ENCODE measurements around the gene SCG5. TPM values are rescaled to one million over a fixed set of nuclear protein-coding genes. Genes with fewer than 3 reads are reported as not detected.

The SCG5 gene
- total and polyA plus RNA-seq, 2 donors (not counting 3 experiments of a cell fraction or from before 2014, with no cell fraction given), result 3.3 to 3.9 TPM

- Histone ChIP-seq H3K27me3 (ENCODE audit: control insufficient read depth in 2 of 2, insufficient read depth in 2 of 2, low read length in 2 of 2) (peaks cover 0 to 4% of the 10 kb centered on the region in 2 experiments), H4K20me1 (replicated peaks; ENCODE audit: control insufficient read depth, extremely low read depth, insufficient read depth, low read length) (no peaks in the 10 kb centered on the region), H2AFZ (ENCODE audit: low read depth, low read length) (no peak overlapping the region), H3K9ac (replicated peaks; ENCODE audit: extremely low read depth, insufficient read depth, low read length) (no peak overlapping the region), H3K4me2 (ENCODE audit: insufficient read depth, low read length) (no peak overlapping the region), H3K36me3 (ENCODE audit: control insufficient read depth in 2 of 2, extremely low read depth in 1 of 2, insufficient read depth in 2 of 2, low read length in 2 of 2) (no peaks in the 10 kb centered on the region), H3K4me3 (replicated peaks in 1 of 3; ENCODE audit: insufficient read depth in 1 of 3, low read depth in 1 of 3, low read length in 3 of 3) (no peak overlapping the region), H3K4me1 (ENCODE audit: control insufficient read depth, extremely low read depth, insufficient read depth, low read length) (no peaks in the 10 kb centered on the region), H3K27ac (ENCODE audit: insufficient read depth, low read depth, low read length) (no peak overlapping the region), H3K9me1 (replicated peaks; ENCODE audit: control insufficient read depth, extremely low read depth, insufficient read depth, low read length) (no peaks in the 10 kb centered on the region), H3K9me3 (replicated peaks; ENCODE audit: control insufficient read depth, insufficient read depth, low read length) (no peaks in the 10 kb centered on the region), H3K79me2 (ENCODE audit: control insufficient read depth, insufficient read depth, low read length) (no peaks in the 10 kb centered on the region)
- intact Hi-C loops (cut with micrococcal nuclease) (no loop called here), dilution Hi-C loops (cut with MboI; ENCODE audit: extremely low pct_ligation_motif_present, low sequenced_read_pairs) (loop anchor here (25.0 kb wide), 1 partner anchor 288 kb away; no protein-coding TSS in a partner anchor)
- TF ChIP-seq, protein P1, sequence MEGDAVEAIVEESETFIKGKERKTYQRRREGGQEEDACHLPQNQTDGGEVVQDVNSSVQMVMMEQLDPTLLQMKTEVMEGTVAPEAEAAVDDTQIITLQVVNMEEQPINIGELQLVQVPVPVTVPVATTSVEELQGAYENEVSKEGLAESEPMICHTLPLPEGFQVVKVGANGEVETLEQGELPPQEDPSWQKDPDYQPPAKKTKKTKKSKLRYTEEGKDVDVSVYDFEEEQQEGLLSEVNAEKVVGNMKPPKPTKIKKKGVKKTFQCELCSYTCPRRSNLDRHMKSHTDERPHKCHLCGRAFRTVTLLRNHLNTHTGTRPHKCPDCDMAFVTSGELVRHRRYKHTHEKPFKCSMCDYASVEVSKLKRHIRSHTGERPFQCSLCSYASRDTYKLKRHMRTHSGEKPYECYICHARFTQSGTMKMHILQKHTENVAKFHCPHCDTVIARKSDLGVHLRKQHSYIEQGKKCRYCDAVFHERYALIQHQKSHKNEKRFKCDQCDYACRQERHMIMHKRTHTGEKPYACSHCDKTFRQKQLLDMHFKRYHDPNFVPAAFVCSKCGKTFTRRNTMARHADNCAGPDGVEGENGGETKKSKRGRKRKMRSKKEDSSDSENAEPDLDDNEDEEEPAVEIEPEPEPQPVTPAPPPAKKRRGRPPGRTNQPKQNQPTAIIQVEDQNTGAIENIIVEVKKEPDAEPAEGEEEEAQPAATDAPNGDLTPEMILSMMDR (IDR thresholded peaks at IDR 0.05; ENCODE audit: extremely low read depth in 1 of 2, insufficient read depth in 1 of 2, low read depth in 1 of 2, low read length in 2 of 2), result no peak
- no peak for TF ChIP-seq GATA2 (IDR thresholded peaks at IDR 0.05; ENCODE audit: insufficient read depth, insufficient read length, low read depth, low read length)
- no peak for TF ChIP-seq MYC (IDR thresholded peaks at IDR 0.05; ENCODE audit: low read depth, low read length)
- TF ChIP-seq JUN (IDR thresholded peaks at IDR 0.05; ENCODE audit: borderline replicate concordance, insufficient read depth, insufficient read length, low read depth), result no peak
- TF ChIP-seq FOS (IDR thresholded peaks at IDR 0.05; ENCODE audit: borderline replicate concordance, insufficient read depth, low read length), result no peak
- TF ChIP-seq EZH2 (IDR thresholded peaks at IDR 0.05; ENCODE audit: borderline replicate concordance, low read depth, low read length, severe bottlenecking), result no peak
- TF ChIP-seq, protein P2, sequence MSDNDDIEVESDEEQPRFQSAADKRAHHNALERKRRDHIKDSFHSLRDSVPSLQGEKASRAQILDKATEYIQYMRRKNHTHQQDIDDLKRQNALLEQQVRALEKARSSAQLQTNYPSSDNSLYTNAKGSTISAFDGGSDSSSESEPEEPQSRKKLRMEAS (IDR thresholded peaks at IDR 0.05; ENCODE audit: insufficient read depth, insufficient read length), result no peak
- TF ChIP-seq POLR2A (IDR thresholded peaks at IDR 0.05; ENCODE audit: low read depth, low read length), result no peak
- no peak for TF ChIP-seq POLR2AphosphoS5 (IDR thresholded peaks at IDR 0.05; ENCODE audit: insufficient read depth, low read depth, low read length)
- CTCF ChIA-PET, result interaction anchor here (0.6 to 1.2 kb wide), 2 partner anchors 36 to 146 kb away, joined by 3 read pairs; no protein-coding TSS in a partner anchor
- DNase-seq (ENCODE audit: low read depth, low spot score) (no peak), FAIRE-seq (no peak)
- BruUV-seq (replicated peaks), result no TSS peak
- POLR2A ChIA-PET, result no interaction called here
Observed at GRCh38 chr15:32698773-32699390, 57.4 kb downstream of the SCG5 start.
